H1 (cell line): ENCODE measurements around the gene FASTK.

Experiments used
- BACH1 ChIP-seq: IDR thresholded peaks from 2 replicates; pipeline ENCODE4 v1.6.1; 2012; ENCODE audit warnings: low read length, improper control_type of control experiment
- KDM1A ChIP-seq: fragments of 200-600, 300-600 bp; sonication (generic); IDR thresholded peaks from 2 replicates; pipeline ENCODE4 v1.7.1; 2016; ENCODE audit warnings: mild to moderate bottlenecking, low read length, borderline replicate concordance
- MAX ChIP-seq: IDR thresholded peaks from 2 replicates; pipeline ENCODE4 v1.6.1; 2012; ENCODE audit warnings: inconsistent platforms
- NRF1 ChIP-seq: IDR thresholded peaks from 2 replicates; pipeline ENCODE4 v1.6.1; 2011; ENCODE audit warnings: mild to moderate bottlenecking, low read depth, low read length, improper control_type of control experiment
- POLR2A ChIP-seq, 2 experiments: IDR thresholded peaks; 1 replicate in 1 of 2; 2 replicates in 1 of 2; pipeline ENCODE4 v1.6.1; 2011; ENCODE audit warnings: low read depth in 2 of 2, low read length in 2 of 2, mild to moderate bottlenecking in 2 of 2; ENCODE audit errors: control extremely low read depth in 1 of 2
- TAF1 ChIP-seq: IDR thresholded peaks from 2 replicates; pipeline ENCODE4 v1.6.1; 2011; ENCODE audit warnings: mild to moderate bottlenecking, low read depth, low read length
- TEAD4 ChIP-seq: IDR thresholded peaks from 2 replicates; pipeline ENCODE4 v1.6.1; 2012; ENCODE audit warnings: low read depth, low read length, inconsistent platforms, mixed read lengths
- TF ChIP-seq, protein P1 (sequence below), 3 experiments: IDR thresholded peaks; 1 replicate in 2 of 3; 2 replicates in 1 of 3; pipeline versions ENCODE4 v1.5.1 to v1.6.1; 2011; ENCODE audit warnings: low read length in 3 of 3, mild to moderate bottlenecking in 3 of 3, inconsistent platforms in 2 of 3, low read depth in 1 of 3, moderate library complexity in 1 of 3; ENCODE audit not compliant: insufficient read depth in 1 of 3; ENCODE audit errors: control extremely low read depth in 1 of 3

DNA sequence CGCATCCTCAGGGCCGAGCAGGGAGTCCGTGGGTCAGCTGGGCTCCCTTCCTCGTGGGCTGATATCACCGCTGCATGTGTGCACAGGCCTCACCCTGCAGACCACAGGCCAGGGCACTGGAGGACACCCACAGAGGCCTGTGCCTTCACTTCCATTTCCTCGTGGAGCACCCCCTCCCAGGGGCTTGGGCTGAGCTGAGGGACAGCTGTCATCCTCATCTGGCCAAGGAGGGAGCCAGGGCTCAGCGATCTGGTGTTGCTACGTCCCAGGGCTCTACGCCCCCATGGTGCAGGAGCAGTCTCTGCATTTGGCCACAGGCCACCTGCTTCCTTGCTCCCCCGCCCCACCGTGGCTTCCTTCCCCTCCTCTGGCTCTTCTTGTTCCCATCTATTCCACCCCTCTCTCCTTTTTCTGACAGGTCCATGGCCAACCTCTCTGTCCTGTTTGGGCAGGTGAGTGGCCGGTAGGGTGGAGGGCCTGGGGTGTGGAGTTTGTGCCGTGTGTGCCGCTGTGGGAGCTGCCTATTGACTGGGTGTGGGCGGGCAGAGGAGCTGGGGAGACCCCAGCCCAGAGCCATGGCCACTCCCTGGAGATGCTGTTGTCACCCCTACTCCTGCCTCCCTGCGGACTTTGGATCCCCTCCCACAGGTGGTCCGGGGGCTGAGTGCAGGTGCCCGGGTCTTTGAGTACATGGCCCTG is 40.6 kb downstream of the FASTK start:
- TF ChIP-seq, protein P1, sequence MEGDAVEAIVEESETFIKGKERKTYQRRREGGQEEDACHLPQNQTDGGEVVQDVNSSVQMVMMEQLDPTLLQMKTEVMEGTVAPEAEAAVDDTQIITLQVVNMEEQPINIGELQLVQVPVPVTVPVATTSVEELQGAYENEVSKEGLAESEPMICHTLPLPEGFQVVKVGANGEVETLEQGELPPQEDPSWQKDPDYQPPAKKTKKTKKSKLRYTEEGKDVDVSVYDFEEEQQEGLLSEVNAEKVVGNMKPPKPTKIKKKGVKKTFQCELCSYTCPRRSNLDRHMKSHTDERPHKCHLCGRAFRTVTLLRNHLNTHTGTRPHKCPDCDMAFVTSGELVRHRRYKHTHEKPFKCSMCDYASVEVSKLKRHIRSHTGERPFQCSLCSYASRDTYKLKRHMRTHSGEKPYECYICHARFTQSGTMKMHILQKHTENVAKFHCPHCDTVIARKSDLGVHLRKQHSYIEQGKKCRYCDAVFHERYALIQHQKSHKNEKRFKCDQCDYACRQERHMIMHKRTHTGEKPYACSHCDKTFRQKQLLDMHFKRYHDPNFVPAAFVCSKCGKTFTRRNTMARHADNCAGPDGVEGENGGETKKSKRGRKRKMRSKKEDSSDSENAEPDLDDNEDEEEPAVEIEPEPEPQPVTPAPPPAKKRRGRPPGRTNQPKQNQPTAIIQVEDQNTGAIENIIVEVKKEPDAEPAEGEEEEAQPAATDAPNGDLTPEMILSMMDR (IDR thresholded peaks at IDR 0.05; ENCODE audit: control extremely low read depth in 1 of 3, insufficient read depth in 1 of 3, low read depth in 1 of 3, low read length in 3 of 3), result no peak
- no peak for TF ChIP-seq MAX
- no peak for TF ChIP-seq NRF1
- no peak for TF ChIP-seq KDM1A
- no peak for TF ChIP-seq BACH1
- TF ChIP-seq TAF1, result no peak
- TF ChIP-seq TEAD4, result no peak
- no peak for TF ChIP-seq POLR2A (IDR thresholded peaks at IDR 0.05; ENCODE audit: control extremely low read depth in 1 of 2, low read depth in 2 of 2, low read length in 2 of 2)
